GM18870 (cell line): ENCODE results near the gene DLGAP1.

Experiments used
- ATAC-seq: cut with Tn5 transposase; IDR thresholded peaks from one replicate; pipeline ENCODE4 v1.9.1; 2021; ENCODE audit warnings: moderate library complexity; ENCODE audit not compliant: unreplicated experiment

DLGAP1 gene

GRCh38 chr18:4007846-4008245 lies 447.3 kb downstream of the DLGAP1 start:
- no peak for ATAC-seq

DNA sequence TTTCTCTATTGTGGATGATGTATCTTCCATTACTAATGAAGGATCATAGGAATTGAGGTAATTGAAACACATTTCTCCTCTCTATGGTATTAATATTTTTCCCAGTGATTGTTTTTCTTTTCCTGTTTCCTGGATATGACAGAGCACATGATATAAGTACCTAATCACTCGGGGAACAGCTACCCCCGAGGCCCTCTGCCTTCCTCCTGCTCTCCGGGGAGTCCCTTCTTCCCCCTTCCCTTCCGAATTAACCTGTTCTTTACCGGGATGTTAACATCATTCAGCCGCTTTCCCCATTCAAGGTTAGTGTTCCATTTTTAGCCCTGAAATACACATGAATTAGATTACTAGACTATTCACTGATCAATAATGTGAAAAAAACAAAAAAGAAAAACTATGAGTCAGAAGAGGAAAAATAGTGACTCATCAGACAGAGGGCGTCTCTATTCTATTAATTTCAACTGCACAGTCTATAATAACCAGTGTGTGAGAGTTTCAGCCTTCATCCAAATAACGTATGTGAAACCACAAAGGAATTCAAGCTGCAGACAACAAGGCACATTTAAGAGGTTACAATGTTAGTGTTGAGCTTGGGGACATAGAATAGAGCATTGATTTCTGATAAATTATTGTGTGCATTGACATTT lies 450.8 kb downstream of the DLGAP1 start:
- ATAC-seq: no peak

DNA sequence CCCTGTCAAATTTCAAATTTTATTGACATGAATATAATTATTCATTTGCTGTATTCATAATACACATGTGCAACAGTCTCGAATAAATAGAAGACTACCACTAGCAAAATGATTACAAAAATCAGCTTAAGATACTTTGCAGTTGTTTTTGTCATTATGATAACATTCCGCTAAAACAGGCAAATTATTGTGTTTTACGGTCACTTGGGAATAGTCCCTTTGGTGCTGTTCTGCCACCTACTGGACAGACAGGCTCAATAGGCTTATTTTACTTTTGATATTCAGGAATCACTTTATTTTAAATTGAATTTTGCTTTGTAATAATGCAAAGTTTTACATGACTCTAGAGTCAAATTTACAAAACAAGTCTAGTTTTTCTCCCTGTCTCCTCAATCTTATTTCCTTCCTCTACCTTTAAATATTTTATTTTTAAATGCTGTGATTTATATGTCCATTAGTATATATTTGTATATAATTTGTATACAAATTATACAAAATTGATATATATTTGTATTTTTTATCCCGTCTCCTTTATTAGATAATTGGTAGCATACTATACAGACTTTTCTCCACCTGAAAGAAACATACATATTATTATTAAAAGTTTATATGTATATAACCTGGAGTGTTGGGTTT lies 456.3 kb downstream of the DLGAP1 start:
- ATAC-seq: no peak

DNA sequence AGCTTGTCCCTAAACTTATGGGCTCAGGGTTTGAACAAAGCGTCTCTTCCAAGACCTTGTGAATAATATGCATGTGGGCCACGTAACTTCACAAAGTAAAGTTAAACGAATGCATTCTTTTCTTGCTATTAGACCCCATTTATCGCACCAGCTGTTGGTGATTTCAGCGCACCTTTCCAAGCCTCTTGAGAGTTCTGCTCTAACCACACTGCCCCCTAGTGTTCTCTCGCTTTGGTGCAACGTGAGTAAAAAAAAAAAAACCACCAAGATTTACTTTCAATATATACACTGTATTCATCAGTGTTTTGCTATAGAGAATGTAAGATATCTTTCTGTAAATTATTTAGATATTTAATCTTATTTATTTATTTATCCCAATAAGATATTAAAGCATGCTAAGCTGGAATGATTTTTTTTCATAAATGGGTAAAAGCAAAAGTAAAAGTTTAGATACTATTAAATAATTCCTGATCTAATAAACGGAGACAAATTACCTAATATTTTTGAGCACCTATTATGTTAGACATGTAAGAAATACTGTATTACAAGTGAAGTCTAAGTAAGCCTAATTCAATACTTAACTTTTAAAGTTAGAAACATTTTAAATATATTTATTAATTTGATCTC lies 459.5 kb downstream of the DLGAP1 start:
- peak; percentile 69 for ATAC-seq

GRCh38 chr18:3993941-3994687 lies 461.0 kb downstream of the DLGAP1 start:
- ATAC-seq: no peak

DNA sequence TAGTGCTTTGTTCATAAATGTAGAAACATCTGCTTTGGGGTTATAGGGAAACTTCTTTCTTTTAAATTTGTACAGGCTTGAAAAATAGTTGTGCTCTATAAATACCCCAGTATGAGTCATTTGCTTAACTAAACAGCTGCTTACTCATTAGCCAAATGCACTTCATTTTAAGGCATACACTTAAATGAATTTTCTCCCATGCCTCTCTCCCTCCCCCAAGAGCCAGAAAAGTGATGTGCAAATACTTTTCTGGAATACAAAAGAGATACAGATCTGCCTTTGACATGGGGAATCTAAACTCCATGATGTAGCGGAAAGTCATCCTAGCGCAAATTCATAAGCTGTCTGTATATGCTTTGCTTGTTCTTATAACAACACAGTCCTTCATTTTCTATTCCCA lies 469.4 kb downstream of the DLGAP1 start:
- ATAC-seq: peak; percentile 53

DNA sequence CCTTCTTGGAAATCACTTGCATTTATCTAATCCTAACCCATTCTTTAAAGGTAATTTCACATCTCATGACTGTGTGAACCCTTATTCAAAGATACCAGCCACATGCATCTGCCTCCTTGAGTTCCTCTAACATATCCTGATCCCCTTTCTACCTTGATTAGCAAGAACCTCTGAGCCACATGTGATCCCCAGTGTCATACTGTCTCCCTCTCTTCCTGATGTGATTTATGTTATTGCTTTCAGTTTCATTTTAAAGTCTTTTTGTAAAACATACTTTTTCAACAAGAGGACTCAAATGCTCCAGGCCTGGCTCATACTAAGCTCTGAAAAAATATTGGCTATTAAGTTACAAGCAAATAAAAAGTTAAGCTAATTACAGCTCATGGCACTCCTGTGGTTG lies 470.1 kb downstream of the DLGAP1 start:
- ATAC-seq: no peak

DNA sequence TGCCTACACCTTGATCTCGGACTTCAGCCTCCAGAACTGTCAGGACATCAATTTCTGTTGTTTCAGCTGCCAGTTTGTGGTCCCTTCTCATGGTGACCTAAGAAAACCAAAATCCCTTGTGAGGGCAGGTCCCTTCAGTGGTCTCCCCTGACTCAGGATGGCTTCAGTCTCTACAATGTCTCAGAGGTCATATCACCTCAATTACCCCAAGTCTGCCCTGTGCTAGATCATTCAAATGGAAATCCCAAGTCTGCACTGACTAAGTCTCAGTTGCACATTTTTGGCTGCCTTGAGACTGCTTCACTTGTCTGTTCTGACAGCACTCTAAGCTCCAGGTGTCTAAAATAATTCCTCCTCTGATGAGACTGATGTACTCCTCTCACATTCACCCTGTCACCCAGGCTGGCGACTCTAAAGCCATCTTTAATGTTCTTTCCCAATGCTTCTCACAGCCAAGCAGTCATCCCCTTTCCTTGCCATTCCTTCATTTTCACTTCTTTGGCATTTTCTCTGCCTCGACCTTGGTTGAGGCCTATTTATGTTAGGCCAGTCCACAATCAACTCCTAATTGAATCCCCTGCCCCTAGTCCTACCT lies 470.8 kb downstream of the DLGAP1 start:
- no peak for ATAC-seq

GRCh38 chr18:3983351-3983969 lies 471.6 kb downstream of the DLGAP1 start:
- no peak for ATAC-seq

GRCh38 chr18:3982541-3982940 lies 472.6 kb downstream of the DLGAP1 start:
- no peak for ATAC-seq

- ATAC-seq: no peak
These were observed 476.1 kb downstream of the DLGAP1 start for GRCh38 chr18:3979024-3979423.

DNA sequence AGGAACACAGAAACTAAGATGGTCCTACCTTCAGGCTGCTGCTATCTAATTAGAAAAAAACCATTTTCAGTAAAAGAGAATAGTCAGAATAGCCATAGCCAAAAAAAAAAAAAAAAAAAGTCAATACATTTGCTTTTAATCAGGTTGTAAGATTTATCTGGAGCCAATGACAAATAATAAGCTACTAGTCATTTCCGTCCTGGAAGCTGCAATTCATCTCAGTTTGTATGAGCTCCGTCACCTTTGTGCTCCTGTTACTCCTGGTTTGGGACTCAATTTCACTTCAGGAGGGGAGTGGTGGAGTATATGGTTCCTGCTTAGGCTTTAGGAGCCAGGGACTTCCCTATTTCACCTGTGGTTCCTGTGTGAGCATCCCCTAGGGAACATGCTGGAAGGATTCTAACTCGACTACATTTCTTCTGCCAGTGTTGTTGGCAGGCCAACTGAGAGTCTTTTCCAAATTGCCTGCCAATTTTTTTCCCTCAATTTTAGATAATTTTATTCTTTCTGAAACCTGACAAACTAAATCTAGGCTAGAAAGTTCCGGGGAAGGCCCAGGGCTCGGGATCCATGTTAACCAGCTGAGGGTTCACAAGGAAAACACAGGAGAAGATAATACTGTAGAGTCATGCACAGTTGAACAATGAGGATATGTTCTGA lies 481.8 kb downstream of the DLGAP1 start:
- no peak for ATAC-seq

DNA sequence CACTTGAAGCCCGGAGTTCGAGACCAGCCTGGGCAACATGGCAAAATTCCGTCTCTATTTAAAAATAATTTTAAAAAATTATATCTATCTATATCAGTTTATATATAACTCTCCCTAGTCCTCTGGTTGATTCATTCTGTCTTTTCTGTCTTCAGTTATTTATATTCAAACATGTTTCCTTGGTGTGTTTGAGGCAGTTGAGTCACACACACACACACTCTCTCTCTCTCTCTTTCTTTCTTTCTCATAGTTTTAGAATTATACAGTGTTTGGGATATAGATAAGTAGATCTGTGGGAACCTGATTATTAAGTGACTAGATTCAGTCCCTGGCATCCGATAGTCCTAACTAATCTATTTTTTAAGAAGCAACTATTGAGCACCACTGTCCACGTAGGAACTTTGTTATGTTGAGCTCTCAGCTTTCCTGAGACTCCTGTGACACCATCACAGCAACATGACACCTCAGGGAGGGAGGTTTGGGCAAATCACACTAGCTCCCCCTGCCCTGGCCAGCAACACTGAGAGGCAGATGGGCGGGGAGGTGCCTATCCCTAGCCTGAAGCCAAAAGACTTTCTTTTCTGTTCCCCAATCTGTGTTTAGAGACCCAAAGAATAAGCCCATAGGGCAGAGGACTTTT lies 482.7 kb downstream of the DLGAP1 start:
- ATAC-seq: no peak

- no peak for ATAC-seq
These were observed 484.2 kb downstream of the DLGAP1 start for GRCh38 chr18:3970929-3971328.

GRCh38 chr18:3967359-3968180 lies 487.5 kb downstream of the DLGAP1 start:
- no peak for ATAC-seq

DNA sequence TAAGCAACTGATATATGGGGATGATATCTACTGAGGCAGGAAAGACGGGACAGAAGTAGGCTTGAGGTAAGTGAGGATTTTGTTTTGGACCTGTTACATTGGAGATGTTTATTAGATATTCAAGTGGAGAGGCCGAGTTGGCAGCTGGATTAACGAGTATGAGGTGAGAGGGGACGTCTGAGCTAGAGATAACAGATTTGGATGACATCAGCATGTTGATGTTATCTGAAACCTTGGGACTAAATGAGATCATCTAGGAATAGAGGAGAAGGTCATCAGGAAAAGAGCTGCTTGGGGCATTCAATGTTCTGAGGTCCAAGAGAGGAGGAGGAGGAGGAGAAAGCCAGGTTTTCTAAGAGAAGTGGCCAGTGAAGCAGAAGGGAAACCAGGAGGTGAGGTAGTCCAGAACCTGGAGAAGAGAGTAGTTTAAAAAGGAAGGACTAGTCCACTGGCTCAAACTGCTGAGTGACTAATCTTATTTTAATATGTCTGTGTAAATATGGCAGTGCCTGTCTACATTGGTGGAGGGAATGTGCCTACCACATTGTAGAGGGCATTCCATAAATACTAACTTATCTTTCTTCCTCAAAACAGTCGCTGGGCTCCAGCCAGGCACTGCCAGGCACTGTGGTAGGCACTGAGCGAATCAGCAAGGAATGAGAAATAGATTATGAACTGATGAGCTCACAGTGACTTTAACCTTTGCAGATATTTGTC lies 488.3 kb downstream of the DLGAP1 start:
- no peak for ATAC-seq

- no peak for ATAC-seq
These were observed 488.9 kb downstream of the DLGAP1 start for GRCh38 chr18:3966246-3966641.

GRCh38 chr18:3960977-3961376 lies 494.1 kb downstream of the DLGAP1 start:
- no peak for ATAC-seq
